Activated CD4-positive, CD25-positive, alpha-beta regulatory T cell treated with anti-CD3 and anti-CD28 coated beads, Interleukin-2, amount 50 U/mL, for 24 hours (primary cell): Measurements from ENCODE around the gene ALDH8A1.

Source experiments
- ATAC-seq, 2 donors: fragments of 150-1000 bp; cut with Tn5 transposase; one replicate each; pipeline ENCODE4 v1.10.0; 2021; ENCODE audit warnings: mild to moderate bottlenecking in 1 of 2, moderate library complexity in 1 of 2

Gene ALDH8A1

GRCh38 chr6:134950482-134950881, 581 bp upstream of the ALDH8A1 start:
- ATAC-seq, result no peak

- no peak for ATAC-seq
Measured at GRCh38 chr6:134948691-134949090, 1.2 kb downstream of the ALDH8A1 start.

DNA sequence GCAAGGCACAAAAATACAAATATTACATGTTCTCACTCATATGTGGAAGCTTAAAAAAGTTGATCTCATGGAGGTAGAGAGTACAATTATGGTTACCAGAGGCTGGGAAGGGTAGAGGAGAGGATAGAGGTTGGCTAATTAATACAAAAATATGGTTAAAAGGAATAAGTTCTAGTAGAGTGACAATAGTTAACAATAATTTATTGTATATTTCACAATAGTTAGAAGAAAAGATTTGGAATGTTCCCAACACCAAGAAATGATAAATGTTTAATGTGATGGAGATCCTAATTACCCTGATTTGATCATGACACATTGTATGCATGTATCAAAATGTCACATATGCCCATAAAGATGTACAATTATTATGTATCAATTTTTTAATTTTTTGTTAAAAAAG, 1.8 kb downstream of the ALDH8A1 start:
- ATAC-seq, result no peak

- no peak for ATAC-seq
Measured at GRCh38 chr6:134945045-134945444, 4.9 kb downstream of the ALDH8A1 start.

- ATAC-seq, result no peak
Measured at GRCh38 chr6:134943522-134944111, 6.3 kb downstream of the ALDH8A1 start.

- ATAC-seq, result peak; percentile 92 to 97
Measured at GRCh38 chr6:134938896-134939295, 11.0 kb downstream of the ALDH8A1 start.

DNA sequence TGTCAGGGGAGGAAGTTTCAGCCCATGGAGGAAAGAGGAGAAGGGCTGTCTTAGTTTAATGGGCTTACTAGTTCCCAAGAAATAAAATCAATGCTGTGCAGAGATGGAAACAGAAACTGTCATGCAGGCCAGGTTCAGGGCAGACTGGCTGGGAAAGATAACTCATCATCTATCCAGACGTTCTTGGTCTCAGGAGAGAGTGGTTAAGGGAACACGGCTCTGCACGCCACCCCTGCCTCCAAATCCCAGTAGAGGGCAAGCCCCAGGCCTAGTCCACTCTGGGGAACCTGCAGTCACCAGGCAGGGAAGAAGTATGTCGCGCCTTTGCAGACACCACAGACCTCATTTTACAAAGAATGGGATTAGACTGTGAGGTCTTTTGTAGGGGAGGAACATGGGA, 12.5 kb downstream of the ALDH8A1 start:
- no peak for ATAC-seq

GRCh38 chr6:134936931-134937330, 13.0 kb downstream of the ALDH8A1 start:
- no peak for ATAC-seq

DNA sequence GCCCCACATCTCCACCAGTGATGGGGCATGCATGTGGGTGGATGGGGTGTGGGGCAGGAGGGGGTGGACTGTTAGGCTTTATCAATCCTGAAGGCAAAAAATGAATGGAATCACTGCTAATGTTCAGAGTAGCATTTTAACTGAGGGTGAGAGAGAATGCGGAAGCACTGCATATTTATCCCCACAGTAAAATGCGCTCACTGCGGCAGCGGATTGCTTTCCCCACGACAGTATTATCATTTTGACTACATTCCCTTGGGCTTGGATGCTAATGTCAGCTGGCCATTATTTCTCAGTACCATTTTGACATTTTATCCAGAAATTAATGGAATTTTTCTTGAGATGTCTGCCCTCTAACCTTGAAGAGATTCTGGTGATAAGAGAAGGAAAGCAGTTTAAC, 13.4 kb downstream of the ALDH8A1 start:
- no peak for ATAC-seq

DNA sequence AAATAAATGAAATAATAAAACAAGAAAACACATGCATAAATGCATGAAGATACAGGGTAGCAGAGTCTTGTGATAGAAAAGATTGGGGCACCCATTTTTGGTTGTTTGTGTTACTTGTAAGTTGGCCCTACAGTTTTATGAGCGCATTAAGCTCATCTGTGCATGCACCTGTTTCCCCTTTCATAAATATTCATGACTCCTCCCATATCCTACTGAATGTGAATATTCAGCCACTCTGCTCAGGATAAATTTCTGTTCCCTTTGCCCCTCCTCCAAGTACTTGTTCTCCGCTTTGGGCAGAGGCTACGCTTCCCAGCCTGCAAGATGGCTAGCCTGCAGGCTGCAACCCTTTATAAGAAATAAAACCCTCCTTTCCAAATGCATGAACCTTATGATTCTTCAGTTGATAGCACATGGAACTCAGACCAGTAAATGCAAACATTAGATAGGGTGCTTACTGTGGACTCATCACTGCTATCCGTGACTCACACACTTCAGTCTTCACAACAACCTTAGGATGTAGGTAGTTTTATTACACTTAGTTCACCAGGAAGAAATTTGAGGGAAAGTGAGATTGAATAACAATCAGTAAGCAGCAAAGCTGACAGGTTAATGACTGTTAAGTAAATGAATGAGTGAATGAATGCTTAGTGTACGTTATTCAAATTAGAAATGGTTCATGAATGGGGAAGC, 15.0 kb downstream of the ALDH8A1 start:
- no peak for ATAC-seq

DNA sequence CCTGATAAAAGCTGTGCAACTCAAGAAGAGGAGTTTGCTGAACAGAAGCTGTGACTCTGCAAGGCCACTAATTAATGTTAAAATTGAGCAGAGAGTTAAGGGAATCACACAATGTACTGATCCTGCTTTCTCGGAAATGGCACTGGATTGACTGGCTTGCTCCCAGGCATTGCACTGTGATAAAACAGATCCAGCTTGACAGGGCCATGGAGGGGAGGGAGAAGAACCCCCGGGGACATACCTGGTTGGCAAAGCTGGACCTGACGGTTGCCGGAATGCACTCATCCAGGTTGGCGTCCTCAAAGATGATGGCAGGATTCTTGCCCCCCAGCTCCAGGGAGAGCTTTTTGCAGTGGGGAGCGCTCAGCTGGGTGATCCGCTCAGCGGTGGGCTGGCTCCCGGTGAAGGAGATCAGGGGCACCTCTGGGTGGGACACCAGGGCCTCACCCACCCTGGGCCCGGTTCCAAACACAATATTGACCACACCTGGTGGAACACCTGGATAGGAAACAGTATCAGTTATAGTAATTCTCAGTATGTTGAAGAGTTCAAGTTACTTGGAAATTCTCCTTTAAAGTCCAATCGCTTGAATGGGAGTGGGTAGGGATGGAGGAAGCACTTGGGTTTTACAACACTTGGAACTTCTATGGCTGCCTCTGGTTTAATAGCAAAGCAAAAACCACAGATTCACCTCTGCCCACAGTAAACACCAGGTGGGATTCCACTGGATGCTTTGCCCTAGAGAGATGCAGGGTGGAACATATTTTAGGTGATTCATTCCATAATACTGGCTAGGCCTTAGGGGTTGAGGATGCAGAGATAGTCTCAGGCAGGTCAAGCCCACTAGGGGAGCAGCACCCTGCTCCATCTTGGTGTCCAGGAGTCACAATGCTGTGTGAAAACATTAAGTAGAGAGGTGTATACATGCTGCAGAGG, 17.1 kb downstream of the ALDH8A1 start:
- no peak for ATAC-seq

- no peak for ATAC-seq
Measured at GRCh38 chr6:134932098-134932497, 17.8 kb downstream of the ALDH8A1 start.

DNA sequence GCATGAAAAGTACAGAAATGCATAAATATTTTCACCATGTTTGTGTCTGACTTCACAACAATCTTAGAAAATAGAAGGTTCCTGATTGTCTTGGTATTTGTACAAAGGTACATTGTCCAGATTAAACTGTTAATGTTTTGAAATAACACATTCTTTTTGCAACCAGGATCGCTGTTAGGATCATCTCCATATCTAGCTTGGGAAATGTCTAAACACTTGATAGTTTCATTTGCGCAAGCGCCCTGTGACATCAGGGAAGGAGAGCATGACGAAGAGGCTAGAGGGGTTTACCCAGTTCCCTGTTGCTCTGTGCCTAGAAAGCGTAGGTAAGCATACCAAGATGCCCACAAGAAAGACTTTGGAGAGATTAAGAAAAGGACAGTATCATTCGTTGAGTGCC, 19.4 kb downstream of the ALDH8A1 start:
- no peak for ATAC-seq

DNA sequence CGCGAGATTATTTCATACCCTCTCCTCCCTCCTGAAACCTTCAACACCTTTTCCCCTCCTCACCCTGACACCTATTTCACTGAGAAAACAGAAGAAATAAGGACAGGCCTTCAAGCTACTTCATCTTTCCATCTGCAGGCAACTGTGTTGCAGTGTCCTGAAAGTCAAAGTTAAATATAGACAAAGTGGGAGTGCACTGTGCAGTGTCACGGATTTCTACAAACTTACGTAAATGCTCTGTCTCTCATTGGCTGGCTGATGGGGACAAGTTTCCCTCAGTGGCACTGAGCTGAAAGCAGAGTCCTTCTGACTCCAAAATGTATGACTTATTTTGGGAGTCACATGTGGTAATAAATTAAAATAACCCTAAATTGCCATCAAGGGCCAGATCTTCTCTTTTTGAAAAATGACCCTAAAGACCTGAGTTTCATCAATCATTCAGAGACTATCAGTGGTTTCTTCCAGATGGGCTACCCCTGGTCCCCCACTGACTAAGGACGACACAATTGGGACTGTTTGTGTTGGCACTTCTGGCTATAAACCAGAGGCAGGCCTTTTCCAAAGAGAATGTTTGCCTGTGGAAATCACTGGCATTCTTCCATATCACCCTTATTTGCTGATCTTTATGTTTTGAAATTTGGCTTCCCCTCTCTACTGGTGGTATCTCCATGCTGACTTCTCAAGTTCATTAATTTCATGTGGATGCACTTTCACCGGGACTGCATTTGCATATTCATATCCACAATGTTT, 21.6 kb downstream of the ALDH8A1 start:
- no peak for ATAC-seq

GRCh38 chr6:134925800-134926199, 24.1 kb downstream of the ALDH8A1 start:
- ATAC-seq, result no peak

DNA sequence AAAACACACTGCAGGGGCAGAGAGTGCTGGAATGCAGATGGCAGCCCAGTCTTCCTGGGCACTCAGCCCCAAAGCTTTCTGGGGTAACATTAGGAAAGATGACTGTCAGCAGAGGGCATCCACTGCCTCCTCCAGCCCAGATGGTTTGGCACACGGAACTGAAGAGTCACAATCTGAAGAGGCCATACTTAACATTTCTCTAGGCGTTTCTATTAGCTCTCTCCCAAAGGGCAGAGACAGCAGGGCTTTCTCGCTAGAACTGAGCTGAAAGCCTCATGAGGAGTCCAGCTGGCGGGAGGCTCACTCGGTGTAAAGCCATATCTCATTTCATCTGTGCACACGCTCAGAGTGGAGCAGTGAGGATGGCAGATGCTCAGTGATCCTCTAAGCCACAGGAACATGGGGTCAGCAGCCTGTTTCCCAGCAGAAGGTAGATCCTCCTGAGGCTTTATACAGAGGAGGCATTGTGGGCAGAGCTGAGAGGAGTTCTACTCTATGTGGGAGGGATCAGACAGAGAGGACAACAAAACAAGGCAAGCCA, 28.1 kb downstream of the ALDH8A1 start:
- ATAC-seq, result no peak

- ATAC-seq, result no peak
Measured at GRCh38 chr6:134921276-134921675, 28.6 kb downstream of the ALDH8A1 start.

GRCh38 chr6:134920422-134920821, 29.5 kb downstream of the ALDH8A1 start:
- ATAC-seq, result no peak

DNA sequence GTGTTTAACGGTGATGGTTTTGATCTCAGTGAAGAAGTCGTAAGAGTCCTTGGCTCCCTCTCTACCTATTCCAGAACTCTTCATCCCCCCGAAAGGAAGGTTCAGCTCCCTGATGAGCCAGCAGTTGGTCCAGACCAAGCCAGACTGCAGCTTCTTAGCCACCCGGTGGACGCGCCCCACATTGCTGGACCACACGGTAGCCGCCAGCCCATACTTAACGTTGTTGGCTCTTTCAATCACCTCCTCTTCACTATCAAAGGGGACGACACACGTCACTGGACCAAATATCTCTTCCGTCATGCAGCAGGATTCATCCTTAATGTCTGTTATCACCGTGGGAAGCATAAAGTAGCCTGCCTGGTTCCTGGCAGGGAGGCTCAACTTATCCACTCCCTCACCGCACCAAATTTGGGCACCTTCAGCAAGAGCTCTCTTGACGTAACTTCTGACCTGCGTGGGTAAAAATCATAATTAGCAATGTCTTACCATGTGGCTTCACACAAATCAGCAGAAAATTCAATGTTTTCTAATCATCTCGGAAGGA, 31.4 kb downstream of the ALDH8A1 start:
- ATAC-seq, result no peak

- peak; percentile 48 to 55 for ATAC-seq
Measured at GRCh38 chr6:134911547-134911946, 38.4 kb downstream of the ALDH8A1 start.

GRCh38 chr6:134910593-134910935, 39.3 kb downstream of the ALDH8A1 start:
- no peak for ATAC-seq
